Natural killer cell (primary cell): ENCODE data around the gene GJA1. TPM values are rescaled to one million over a fixed set of nuclear protein-coding genes. Genes with fewer than 3 reads are reported as not detected.
"Not testable (repeated sequence)": the region's sequence is repeated elsewhere in the genome, so short reads cannot be mapped to it uniquely, and the experiment has no call there.

Experiments used
- ATAC-seq, 3 donors: fragments of 150-1000 bp in 2 of 3; fragments of 200-7000 bp in 1 of 3; cut with Tn5 transposase; 1 replicate in 1 of 3; 2 replicates in 2 of 3; pipeline ENCODE4 v1.10.0; 2021; ENCODE audit warnings: mild to moderate bottlenecking in 2 of 3, moderate library complexity in 2 of 3
- DNase-seq, 2 donors: peaks; one replicate each; pipeline versions ENCODE4 v3.0.0 to v3.0.0-alpha.2; 2013 to 2021; ENCODE audit warnings: mixed read lengths in 1 of 2
- H3K27ac ChIP-seq: one replicate; pipeline ENCODE4 v1.5.1; 2013; ENCODE audit warnings: mild to moderate bottlenecking, low read length
- H3K27me3 ChIP-seq: one replicate; pipeline ENCODE4 v1.6.1; 2013; ENCODE audit warnings: low read length; ENCODE audit not compliant: control insufficient read depth, insufficient read depth
- H3K36me3 ChIP-seq: one replicate; pipeline ENCODE4 v1.6.1; 2013; ENCODE audit warnings: low read length; ENCODE audit not compliant: control insufficient read depth, insufficient read depth
- H3K4me1 ChIP-seq: one replicate; pipeline ENCODE4 v1.6.1; 2013; ENCODE audit warnings: low read length; ENCODE audit not compliant: control insufficient read depth, insufficient read depth
- H3K4me3 ChIP-seq: one replicate; pipeline ENCODE4 v1.5.1; 2013; ENCODE audit warnings: low read length
- H3K9me3 ChIP-seq: one replicate; pipeline ENCODE4 v1.6.1; 2013; ENCODE audit warnings: low read length; ENCODE audit not compliant: control insufficient read depth, insufficient read depth
- H3K27ac Mint-ChIP-seq, 2 donors: one replicate each; pipeline ENCODE4 v1.8.0; 2022; ENCODE audit warnings: mild to moderate bottlenecking in 2 of 2, mixed read lengths in 2 of 2, moderate library complexity in 1 of 2
- H3K27me3 Mint-ChIP-seq, 2 donors: one replicate each; pipeline ENCODE4 v1.8.0; 2022; ENCODE audit warnings: low read depth in 2 of 2, mixed read lengths in 2 of 2
- H3K36me3 Mint-ChIP-seq: one replicate; pipeline ENCODE4 v1.8.0; 2022; ENCODE audit warnings: mixed read lengths
- H3K4me1 Mint-ChIP-seq, 2 donors: one replicate each; pipeline ENCODE4 v1.8.0; 2022; ENCODE audit warnings: mixed read lengths in 2 of 2
- H3K4me3 Mint-ChIP-seq: one replicate; pipeline ENCODE4 v1.8.0; 2022; ENCODE audit warnings: mild to moderate bottlenecking, moderate library complexity, mixed read lengths
- H3K9me3 Mint-ChIP-seq, 2 donors: one replicate each; pipeline ENCODE4 v1.8.0; 2022; ENCODE audit warnings: mixed read lengths in 2 of 2
- CTCF ChIP-seq: fragments of 200-600 bp; IDR thresholded peaks from one replicate; pipeline ENCODE4 v1.8.0; 2022; ENCODE audit warnings: antibody characterized with exemption
- WGBS: methylation state at CpG from one replicate; pipeline ENCODE4 v1.1.7; 2013; ENCODE audit warnings: missing lambda C conversion rate; ENCODE audit not compliant: insufficient coverage; 5-methylcytosine and 5-hydroxymethylcytosine counted together
- intact Hi-C: fragments of 100-400 bp; cut with micrococcal nuclease; formaldehyde crosslinking; loops from one replicate; pipeline ENCODE4 v1.14.2; 2022
- total RNA-seq, 4 donors: library from RNA; stranded (reverse); fragments of 120-200 nt in 1 of 4; gene quantifications; one replicate each; pipeline versions ENCODE4 v1.2.3 to v1.2.4, GENCODE V29; 2013 to 2022

The GJA1 gene
- total RNA-seq, 3 donors from 2014 or later (not counting 1 experiment from before 2014, with no cell fraction given): not detected

GRCh38 chr6:121395736-121396135 is 39.7 kb upstream of the GJA1 start:
- Mint-ChIP-seq H3K4me1 (no peaks in the 10 kb centered on the region), H3K36me3 (no peaks in the 10 kb centered on the region), H3K27me3 (peaks cover 5 to 7% of the 10 kb centered on the region in 2 donors), H3K9me3 (no peaks in the 10 kb centered on the region), H3K4me3 (no peak overlapping the region), H3K27ac (no peak overlapping the region)
- Histone ChIP-seq H3K27me3 (no peaks in the 10 kb centered on the region), H3K9me3 (no peaks in the 10 kb centered on the region), H3K36me3 (no peaks in the 10 kb centered on the region), H3K4me1 (no peaks in the 10 kb centered on the region), H3K27ac (no peak overlapping the region), H3K4me3 (no peak overlapping the region)
- TF ChIP-seq CTCF: no peak
- intact Hi-C loops: no loop called here
- DNase-seq (no peak), ATAC-seq (no peak)
- WGBS: 87% methylated on average over 3 of the region's 4 CpGs

GRCh38 chr6:121397188-121397587 is 38.3 kb upstream of the GJA1 start:
- ATAC-seq, H3K27me3 ChIP-seq, H3K36me3 ChIP-seq, H3K9me3 Mint-ChIP-seq, H3K4me1 Mint-ChIP-seq, H3K4me1 ChIP-seq, intact Hi-C loops, H3K36me3 Mint-ChIP-seq, H3K27ac ChIP-seq, DNase-seq, H3K9me3 ChIP-seq, H3K27ac Mint-ChIP-seq, H3K4me3 ChIP-seq, H3K4me3 Mint-ChIP-seq, H3K27me3 Mint-ChIP-seq: not testable (repeated sequence)
- 86% methylated on average over 5 of the region's 6 CpGs for WGBS

- intact Hi-C loops: no loop called here
- H3K4me1 ChIP-seq: no peaks in the 10 kb centered on the region
These were observed 37.3 kb upstream of the GJA1 start for GRCh38 chr6:121398127-121398526.

GRCh38 chr6:121399966-121400365 is 35.5 kb upstream of the GJA1 start:
- ATAC-seq (no peak), DNase-seq (no peak)
- Histone ChIP-seq H3K9me3 (no peaks in the 10 kb centered on the region), H3K27ac (no peak overlapping the region), H3K4me1 (no peaks in the 10 kb centered on the region), H3K36me3 (no peaks in the 10 kb centered on the region), H3K27me3 (no peaks in the 10 kb centered on the region), H3K4me3 (no peak overlapping the region)
- Mint-ChIP-seq H3K27ac (no peak overlapping the region), H3K9me3 (no peaks in the 10 kb centered on the region), H3K27me3 (peaks cover 5 to 7% of the 10 kb centered on the region in 2 donors), H3K4me1 (no peaks in the 10 kb centered on the region), H3K36me3 (no peaks in the 10 kb centered on the region), H3K4me3 (no peak overlapping the region)
- intact Hi-C loops: no loop called here
- no peak for TF ChIP-seq CTCF
- 77% methylated on average over 2 of the region's 2 CpGs for WGBS

More at GRCh38 chr6:121398127-121398526, 37.3 kb upstream of the GJA1 start:
- H3K27me3 Mint-ChIP-seq: peaks cover 5 to 7% of the 10 kb centered on the region in 2 donors
- ATAC-seq (no peak), DNase-seq (no peak)
- Histone ChIP-seq H3K9me3 (no peaks in the 10 kb centered on the region), H3K27ac (no peak overlapping the region), H3K27me3 (no peaks in the 10 kb centered on the region), H3K4me3 (no peak overlapping the region), H3K36me3 (no peaks in the 10 kb centered on the region)
- no peak for TF ChIP-seq CTCF
- H3K27ac Mint-ChIP-seq: no peak overlapping the region
- no CpG with 5 or more reads among the region's 2 CpGs for WGBS
- H3K36me3 Mint-ChIP-seq: no peaks in the 10 kb centered on the region
- H3K4me3 Mint-ChIP-seq: no peak overlapping the region
- H3K4me1 Mint-ChIP-seq: no peaks in the 10 kb centered on the region
- no peaks in the 10 kb centered on the region for H3K9me3 Mint-ChIP-seq
